Skeletal muscle cell (primary cell): ENCODE data around the gene ARL8A.
"Not testable (repeated sequence)": the region's sequence is repeated elsewhere in the genome, so short reads cannot be mapped to it uniquely, and the experiment has no call there.

Source experiments
- DNase-seq: peaks from one replicate; pipeline ENCODE4 v3.0.0-alpha.2; 2010; ENCODE audit warnings: low read depth
- H3K4me3 ChIP-seq: 2 replicates; pipeline ENCODE4 v1.5.1; 2011; ENCODE audit warnings: low read depth, mild to moderate bottlenecking, control low read depth, low read length, moderate library complexity

Gene ARL8A

GRCh38 chr1:202123336-202123813, 21.2 kb downstream of the ARL8A start:
- DNase-seq = no peak

DNA sequence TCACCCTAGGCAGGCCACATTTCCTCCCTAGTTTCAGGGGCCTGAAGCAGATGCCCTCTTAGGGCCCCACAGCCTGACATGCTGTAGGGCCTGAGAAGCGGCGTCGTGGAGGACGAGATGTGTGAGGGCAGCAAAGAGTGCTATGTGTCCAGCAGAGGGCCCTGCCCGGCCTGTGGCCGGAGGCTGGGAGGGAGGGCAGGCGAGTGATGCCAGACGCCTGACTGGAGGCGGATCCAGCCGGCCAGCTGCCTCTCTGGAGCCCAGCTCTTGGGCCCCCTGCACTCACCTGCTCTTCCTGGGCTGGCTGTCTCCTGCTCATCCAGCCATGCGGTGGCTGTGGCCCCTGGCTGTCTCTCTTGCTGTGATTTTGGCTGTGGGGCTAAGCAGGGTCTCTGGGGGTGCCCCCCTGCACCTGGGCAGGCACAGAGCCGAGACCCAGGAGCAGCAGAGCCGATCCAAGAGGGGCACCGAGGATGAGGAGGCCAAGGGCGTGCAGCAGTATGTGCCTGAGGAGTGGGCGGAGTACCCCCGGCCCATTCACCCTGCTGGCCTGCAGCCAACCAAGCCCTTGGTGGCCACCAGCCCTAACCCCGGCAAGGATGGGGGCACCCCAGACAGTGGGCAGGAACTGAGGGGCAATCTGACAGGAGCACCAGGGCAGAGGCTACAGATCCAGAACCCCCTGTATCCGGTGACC, 21.8 kb downstream of the ARL8A start, which contains the start of gene GPR37L1:
Gene GPR37L1 (plus strand): TSS at position 279 of the 697 bp plus-strand sequence. CDS start 47 bp downstream, at position 326.
- no peak for DNase-seq

More at GRCh38 chr1:202123336-202123813, 21.2 kb downstream of the ARL8A start:
- no peak overlapping the region for H3K4me3 ChIP-seq

DNA sequence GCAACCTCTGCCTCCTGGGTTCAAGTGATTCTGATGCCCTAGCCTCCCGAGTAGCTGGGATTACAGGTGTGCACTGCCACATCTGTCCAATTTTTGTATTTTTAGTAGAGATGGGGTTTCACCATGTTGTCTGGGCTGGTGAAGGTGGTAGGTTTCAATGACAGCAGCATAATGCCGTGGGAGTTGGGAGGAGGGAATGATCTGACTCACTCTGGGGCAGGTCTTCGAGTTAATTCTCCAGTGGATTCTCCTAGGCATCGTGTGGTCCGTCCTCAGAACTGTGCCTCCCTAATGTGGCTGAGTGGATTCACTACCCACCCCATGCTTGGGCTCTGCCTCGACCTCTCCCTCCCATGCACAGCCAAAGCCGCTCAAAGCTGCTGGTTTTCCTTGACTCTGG, 23.5 kb downstream of the ARL8A start:
- no peak overlapping the region for H3K4me3 ChIP-seq
- no peak for DNase-seq

More for the DNA sequence above, 21.8 kb downstream of the ARL8A start, which contains the start of gene GPR37L1:
- H3K4me3 ChIP-seq = no peak within 1 kb of the TSS

DNA sequence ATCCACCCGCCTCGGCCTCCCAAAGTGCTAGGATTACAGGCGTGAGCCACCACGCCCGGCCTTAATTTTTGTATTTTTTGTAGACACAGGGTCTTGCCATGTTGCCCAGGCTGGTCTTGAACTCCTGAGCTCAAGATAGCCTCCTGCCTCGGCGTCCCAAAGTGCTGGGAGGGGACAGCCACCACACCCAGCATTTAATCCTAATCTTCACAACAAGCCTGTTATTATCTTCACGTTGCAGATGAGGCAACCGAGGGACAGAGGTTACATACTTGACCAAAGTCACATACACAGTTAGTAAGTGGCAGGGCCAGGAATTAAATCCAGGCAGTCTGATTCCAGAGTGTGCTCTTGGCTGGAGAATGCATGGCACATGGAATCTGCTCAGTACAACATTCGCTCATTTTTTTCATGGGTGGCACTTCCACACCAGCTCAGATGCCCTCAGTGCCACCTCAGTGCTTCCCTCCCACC, 26.6 kb downstream of the ARL8A start:
- no peak for DNase-seq
- H3K4me3 ChIP-seq = no peak overlapping the region

GRCh38 chr1:202116287-202116686, 28.2 kb downstream of the ARL8A start:
- DNase-seq = no peak
- no peak overlapping the region for H3K4me3 ChIP-seq

- no peak overlapping the region for H3K4me3 ChIP-seq
- DNase-seq = no peak
Observed at GRCh38 chr1:202113690-202114300, 30.7 kb downstream of the ARL8A start.

- H3K4me3 ChIP-seq = no peak overlapping the region
- DNase-seq = no peak
Observed at GRCh38 chr1:202112859-202113689, 31.5 kb downstream of the ARL8A start.

DNA sequence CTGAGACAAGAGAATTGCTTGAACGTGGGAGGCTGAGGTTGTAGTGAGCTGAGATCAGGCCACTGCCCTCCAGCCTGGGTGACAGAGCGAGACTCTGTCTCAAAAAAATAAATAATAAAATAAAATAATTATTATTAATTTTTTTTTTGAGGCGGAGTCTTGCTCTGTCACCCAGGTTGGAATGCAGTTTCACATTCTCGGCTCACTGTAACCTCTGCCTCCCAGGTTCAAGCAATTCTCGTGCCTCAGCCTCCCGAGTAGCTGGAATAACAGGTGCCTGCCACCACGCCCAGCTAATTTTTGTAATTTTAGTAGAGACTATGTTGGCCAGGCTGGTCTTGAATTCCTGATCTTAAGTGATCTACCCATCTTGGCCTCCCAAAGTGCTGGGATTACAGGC, 32.9 kb downstream of the ARL8A start:
- H3K4me3 ChIP-seq, DNase-seq: not testable (repeated sequence)

GRCh38 chr1:202110977-202111376, 33.6 kb downstream of the ARL8A start:
- no peak overlapping the region for H3K4me3 ChIP-seq
- DNase-seq = no peak

- DNase-seq = no peak
Observed at GRCh38 chr1:202107801-202108731, 36.5 kb downstream of the ARL8A start.

DNA sequence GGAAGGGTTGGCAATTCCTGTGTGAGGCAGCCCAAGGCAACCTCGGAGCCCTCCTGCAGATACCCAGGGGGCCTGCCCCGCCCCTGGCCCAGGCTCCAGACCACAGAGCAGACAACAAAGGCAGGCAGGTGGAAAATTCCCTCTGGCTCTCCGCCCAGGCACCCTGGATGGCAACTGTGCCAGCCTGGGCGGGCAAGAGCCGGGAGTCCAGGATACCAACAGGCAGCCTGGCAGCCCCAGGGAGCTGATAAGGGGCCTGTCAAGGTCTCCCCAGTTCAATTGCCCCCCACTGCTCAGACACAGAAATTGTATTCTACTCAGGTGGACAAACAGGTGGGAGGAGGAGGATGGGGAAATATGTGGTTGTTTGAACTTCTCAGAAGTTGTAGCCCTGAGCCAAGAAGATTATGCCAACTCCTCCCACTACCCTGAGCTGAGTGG, 37.2 kb downstream of the ARL8A start:
- no peak overlapping the region for H3K4me3 ChIP-seq
- DNase-seq = no peak

More at GRCh38 chr1:202107801-202108731, 36.5 kb downstream of the ARL8A start:
- H3K4me3 ChIP-seq = no peak overlapping the region

DNA sequence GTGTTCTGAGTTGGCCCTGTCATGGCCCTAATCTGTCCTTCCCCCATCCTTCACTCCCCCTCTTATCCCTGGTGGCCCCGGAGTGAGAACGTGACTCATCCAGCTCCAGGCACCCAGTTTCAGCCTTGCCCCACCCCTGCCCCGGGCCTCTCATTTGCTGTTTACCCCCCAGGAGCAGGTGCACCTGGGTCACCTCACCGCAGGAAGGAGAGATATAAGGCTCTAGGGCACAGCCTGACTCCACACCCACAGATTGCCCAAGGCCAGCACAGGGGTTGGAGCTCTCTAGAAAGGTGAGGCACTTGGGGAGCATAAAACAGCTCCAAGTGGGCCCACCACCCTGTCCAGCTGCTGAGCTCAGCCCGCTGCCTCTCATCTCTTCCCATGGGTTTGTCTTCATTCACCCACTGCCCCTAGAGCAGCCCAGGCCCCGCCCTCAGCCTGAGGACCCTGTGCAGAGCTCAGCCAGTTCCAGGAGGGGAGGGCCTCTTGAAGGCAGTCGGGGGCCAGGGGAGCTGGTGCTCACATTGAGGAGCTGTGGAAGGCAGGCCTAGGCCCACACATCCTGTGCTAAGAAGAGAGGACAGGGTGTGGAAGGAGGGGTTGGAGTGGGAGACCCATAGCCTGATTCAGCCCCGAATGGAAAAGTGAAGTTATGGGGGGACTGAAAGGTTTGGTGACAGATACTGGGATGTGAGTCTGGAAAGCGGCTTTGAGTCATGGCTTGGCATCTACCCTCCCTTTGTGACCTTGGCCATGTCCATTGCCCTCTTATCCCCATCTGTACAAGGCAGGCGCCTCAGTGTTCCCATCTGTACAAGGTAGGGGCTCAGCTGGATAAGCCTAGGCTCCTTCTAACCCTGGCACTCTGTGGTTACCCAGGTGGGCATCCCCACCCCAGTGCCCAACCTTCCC, 37.9 kb downstream of the ARL8A start:
- H3K4me3 ChIP-seq = no peak overlapping the region
- DNase-seq = no peak

DNA sequence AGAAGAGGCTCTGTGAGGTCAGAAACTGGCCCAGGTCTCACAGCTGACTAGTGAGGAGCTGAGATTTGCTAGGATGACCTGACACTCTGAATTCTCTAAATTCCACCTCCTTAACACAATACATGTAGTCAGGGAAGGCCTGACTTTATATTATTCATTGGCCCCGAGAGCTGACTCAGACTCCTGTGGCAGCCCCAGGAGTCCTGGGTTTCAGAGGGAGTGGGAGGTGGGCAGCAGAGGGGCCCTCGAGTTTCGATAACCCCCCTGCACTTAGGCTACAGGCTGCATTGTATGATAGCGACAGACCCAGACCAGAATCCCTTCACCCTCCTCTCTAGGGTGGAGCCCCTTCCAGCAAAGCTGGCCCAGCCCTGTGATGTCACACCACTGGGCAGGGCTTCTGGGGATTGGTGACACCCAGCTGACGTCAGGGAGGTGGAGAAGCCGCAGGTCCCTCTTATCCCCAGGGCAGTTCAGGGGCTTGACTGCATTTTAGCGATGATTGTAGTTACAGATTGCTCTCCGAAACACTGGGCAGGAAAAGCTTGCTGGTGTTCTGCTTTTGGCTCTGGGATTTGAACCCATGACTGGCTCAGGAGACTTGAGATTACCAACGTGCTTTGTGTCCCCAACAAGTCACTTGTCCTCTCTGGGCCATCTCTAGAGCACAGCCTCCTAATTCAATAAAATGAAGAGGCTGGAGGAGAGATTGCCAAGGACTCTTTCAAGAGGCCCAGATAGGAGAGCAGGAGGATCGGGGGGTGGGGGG, 38.8 kb downstream of the ARL8A start:
- no peak overlapping the region for H3K4me3 ChIP-seq
- DNase-seq = no peak

- DNase-seq = no peak
- no peak overlapping the region for H3K4me3 ChIP-seq
Observed at GRCh38 chr1:202104073-202104472, 40.5 kb downstream of the ARL8A start.

GRCh38 chr1:202101184-202101583, 43.4 kb downstream of the ARL8A start:
- no peak for DNase-seq
- H3K4me3 ChIP-seq = no peak overlapping the region

DNA sequence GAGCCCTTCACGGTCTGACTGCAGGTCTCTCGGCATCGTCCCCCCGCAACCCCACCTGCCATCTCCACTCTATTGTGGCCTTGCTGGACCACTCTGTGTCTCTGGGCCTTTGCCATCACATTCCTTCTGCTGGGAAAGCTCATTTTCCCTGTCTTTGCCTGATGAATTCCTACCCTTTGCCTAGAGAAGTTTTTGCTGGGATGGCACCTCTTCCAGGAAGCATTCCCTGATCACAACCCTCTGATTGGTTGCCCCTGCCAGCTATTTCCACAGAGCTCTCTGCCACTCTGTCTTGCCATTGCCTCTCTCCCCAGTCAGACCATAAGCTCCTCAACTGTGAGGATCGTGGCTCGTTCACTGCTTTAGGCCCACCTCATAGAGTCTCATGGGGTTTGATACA, 50.7 kb downstream of the ARL8A start:
- no peak overlapping the region for H3K4me3 ChIP-seq
- DNase-seq = no peak

- no peak for DNase-seq
- no peak overlapping the region for H3K4me3 ChIP-seq
Observed at GRCh38 chr1:202090994-202091393, 53.5 kb downstream of the ARL8A start.
